MCF 10A (cell line): ENCODE results near the gene FBXW12. TPM values are rescaled to one million over a fixed set of nuclear protein-coding genes. Genes with fewer than 3 reads are reported as not detected.

Source experiments
- BruUV-seq: library from RNA; stranded (reverse); fragments of 400-500 nt; replicated peaks from 2 replicates; lab custom pipeline; 2021; lab: Mats Ljungman, UMichigan
- CTCF ChIA-PET: fragments of 300-600 bp; sonication (Branson Sonifier 250); formaldehyde crosslinking; extraction: SDS; loops from one replicate; lab custom pipeline; 2021; ENCODE audit warnings: antibody characterized with exemption, inconsistent platforms; lab: Yijun Ruan, JAX
- POLR2A ChIA-PET: fragments of 300-600, 350-650 bp; sonication (Branson Sonifier 250); formaldehyde crosslinking; extraction: SDS; loops from one replicate; lab custom pipeline; 2020; ENCODE audit warnings: antibody characterized with exemption, inconsistent platforms; lab: Yijun Ruan, JAX
- DNase-seq: peaks from one replicate; pipeline ENCODE4 v3.0.0-alpha.2; 2018; ENCODE audit not compliant: unreplicated experiment
- H3K27ac Mint-ChIP-seq: one replicate; pipeline ENCODE4 v1.8.0; 2022; ENCODE audit warnings: mild to moderate bottlenecking, low read depth, mixed read lengths; ENCODE audit not compliant: unreplicated experiment
- H3K27me3 Mint-ChIP-seq: one replicate; pipeline ENCODE4 v1.8.0; 2022; ENCODE audit warnings: mixed read lengths; ENCODE audit not compliant: insufficient read depth, unreplicated experiment
- H3K36me3 Mint-ChIP-seq: one replicate; pipeline ENCODE4 v1.8.0; 2022; ENCODE audit warnings: mild to moderate bottlenecking, moderate library complexity, mixed read lengths; ENCODE audit not compliant: insufficient read depth, unreplicated experiment
- H3K4me1 Mint-ChIP-seq: one replicate; pipeline ENCODE4 v1.8.0; 2022; ENCODE audit warnings: mixed read lengths; ENCODE audit not compliant: insufficient read depth, unreplicated experiment
- H3K4me3 Mint-ChIP-seq: one replicate; pipeline ENCODE4 v1.8.0; 2022; ENCODE audit warnings: mild to moderate bottlenecking, moderate library complexity, mixed read lengths; ENCODE audit not compliant: unreplicated experiment
- H3K9me3 Mint-ChIP-seq: one replicate; pipeline ENCODE4 v1.8.0; 2022; ENCODE audit warnings: mixed read lengths; ENCODE audit not compliant: unreplicated experiment
- intact Hi-C: fragments of 100-400 bp; cut with micrococcal nuclease; formaldehyde crosslinking; loops from 2 replicates; pipeline ENCODE4 v1.14.1; 2022
- total RNA-seq: library from RNA; stranded (reverse); gene quantifications from 2 replicates; pipeline ENCODE4 v1.2.3, GENCODE V29; 2022
- TF ChIP-seq, protein P1 (sequence below): fragments of 200-600 bp; IDR thresholded peaks from one replicate; pipeline ENCODE4 v1.8.0; 2022; ENCODE audit warnings: antibody characterized with exemption, mild to moderate bottlenecking; ENCODE audit not compliant: unreplicated experiment

Gene FBXW12
- total RNA-seq, 1 experiment from 2014 or later, result not detected

DNA sequence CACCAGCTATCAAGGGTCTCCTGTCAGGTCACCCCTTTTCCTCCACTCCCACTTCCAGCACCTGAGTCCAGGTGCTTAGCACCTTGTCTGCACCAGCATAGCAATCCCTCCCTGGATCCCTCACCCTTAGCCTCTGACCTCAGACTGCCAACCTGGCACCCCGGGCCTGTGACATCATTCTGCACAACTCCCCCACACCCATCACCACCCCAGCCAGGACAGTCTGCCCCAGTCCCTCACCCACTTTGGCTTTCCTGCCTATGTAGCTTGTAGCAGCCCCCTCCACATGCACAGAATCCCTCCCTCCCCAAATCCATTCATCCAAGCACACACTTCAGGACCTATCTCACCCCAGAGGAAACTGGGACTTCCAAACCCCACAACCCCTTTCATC is 58.7 kb downstream of the FBXW12 start:
- H3K27me3 Mint-ChIP-seq, result no peaks in the 10 kb centered on the region
- ChIA-PET CTCF (interaction anchor here (0.5 to 4.3 kb wide), 5 partner anchors 18 to 1518 kb away, joined by 3 to 31 read pairs (median 5); no protein-coding TSS in a partner anchor), POLR2A (interaction anchor here (0.6 to 20.2 kb wide), 13 partner anchors 9 to 205 kb away, joined by 3 to 749 read pairs (median 4); partner anchors contain the start of genes ATRIP, CCDC51, TMA7 and ZNF589)
- intact Hi-C loops, result no loop called here
- peak overlapping the region; percentile 99 for H3K4me3 Mint-ChIP-seq
- no TSS peak for BruUV-seq
- DNase-seq, result no peak
- TF ChIP-seq, protein P1, sequence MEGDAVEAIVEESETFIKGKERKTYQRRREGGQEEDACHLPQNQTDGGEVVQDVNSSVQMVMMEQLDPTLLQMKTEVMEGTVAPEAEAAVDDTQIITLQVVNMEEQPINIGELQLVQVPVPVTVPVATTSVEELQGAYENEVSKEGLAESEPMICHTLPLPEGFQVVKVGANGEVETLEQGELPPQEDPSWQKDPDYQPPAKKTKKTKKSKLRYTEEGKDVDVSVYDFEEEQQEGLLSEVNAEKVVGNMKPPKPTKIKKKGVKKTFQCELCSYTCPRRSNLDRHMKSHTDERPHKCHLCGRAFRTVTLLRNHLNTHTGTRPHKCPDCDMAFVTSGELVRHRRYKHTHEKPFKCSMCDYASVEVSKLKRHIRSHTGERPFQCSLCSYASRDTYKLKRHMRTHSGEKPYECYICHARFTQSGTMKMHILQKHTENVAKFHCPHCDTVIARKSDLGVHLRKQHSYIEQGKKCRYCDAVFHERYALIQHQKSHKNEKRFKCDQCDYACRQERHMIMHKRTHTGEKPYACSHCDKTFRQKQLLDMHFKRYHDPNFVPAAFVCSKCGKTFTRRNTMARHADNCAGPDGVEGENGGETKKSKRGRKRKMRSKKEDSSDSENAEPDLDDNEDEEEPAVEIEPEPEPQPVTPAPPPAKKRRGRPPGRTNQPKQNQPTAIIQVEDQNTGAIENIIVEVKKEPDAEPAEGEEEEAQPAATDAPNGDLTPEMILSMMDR, result no peak
- peaks cover 43% of the 10 kb centered on the region for H3K36me3 Mint-ChIP-seq
- peaks cover 65% of the 10 kb centered on the region for H3K4me1 Mint-ChIP-seq
- H3K27ac Mint-ChIP-seq, result peak overlapping the region; percentile 98
- H3K9me3 Mint-ChIP-seq, result no peaks in the 10 kb centered on the region

- CTCF ChIA-PET, result interaction anchor here (0.5 to 10.7 kb wide), 7 partner anchors 19 to 1517 kb away, joined by 3 to 647 read pairs (median 31); no protein-coding TSS in a partner anchor
- Mint-ChIP-seq H3K4me1 (peaks cover 59% of the 10 kb centered on the region), H3K27me3 (no peaks in the 10 kb centered on the region), H3K27ac (peak overlapping the region; percentile 98), H3K4me3 (peak overlapping the region; percentile 99), H3K9me3 (no peaks in the 10 kb centered on the region), H3K36me3 (peaks cover 37% of the 10 kb centered on the region)
- no TSS peak for BruUV-seq
- POLR2A ChIA-PET, result interaction anchor here (0.5 to 20.2 kb wide), 15 partner anchors 8 to 237 kb away, joined by 3 to 749 read pairs (median 10); partner anchors contain the start of genes ATRIP, CCDC51, NME6 and TMA7
- DNase-seq, result no peak
- intact Hi-C loops, result no loop called here
- TF ChIP-seq, protein P1, result no peak
Measured at GRCh38 chr3:48431224-48432029, 59.4 kb downstream of the FBXW12 start.

DNA sequence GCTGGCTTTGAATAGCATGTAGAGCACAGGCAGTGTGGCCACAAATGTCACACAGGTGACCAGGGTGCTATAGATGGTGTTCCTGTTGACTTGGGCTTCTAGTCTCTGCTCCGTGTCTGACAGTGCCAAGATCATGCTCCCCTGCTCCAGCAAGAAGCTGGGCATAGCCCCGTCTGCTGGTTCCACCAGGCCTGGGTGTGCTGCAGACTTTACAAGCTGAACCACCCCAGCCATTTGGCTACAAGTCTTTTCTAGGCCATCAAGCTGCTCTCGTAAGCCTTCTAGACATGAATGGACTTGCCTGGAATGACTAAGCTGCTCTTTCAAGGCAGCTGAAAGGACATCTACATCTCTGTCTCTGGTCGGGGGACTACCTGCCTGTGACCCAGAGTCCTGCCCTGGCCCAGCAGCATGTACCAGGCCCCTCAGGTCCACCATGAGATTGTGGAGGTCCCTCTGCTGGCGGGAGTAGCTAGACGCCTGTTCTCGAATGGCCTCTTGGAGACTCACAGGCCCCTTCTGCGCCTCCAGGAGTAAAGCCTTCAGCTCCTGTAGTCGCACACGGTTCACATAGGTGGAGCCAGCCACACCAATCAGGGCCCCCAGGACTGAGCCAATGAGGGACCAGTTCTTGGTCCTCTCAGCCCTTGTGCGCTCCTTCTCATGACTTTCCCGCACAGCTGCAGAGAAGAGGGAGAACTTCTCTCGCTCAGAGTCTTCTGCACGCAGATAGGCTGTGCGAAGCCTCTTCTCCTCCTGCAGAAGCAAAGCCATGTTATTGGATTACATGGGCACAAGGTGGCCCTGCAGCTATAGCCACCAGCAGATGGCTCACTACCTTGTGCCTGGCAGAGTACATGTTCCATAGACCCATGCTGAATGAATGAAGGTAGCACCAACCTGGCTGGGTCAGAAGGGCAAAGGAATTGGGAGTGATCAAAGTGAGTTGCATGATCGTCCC is 60.7 kb downstream of the FBXW12 start:
- POLR2A ChIA-PET, result interaction anchor here (0.6 to 20.2 kb wide), 29 partner anchors 8 to 1292 kb away, joined by 3 to 749 read pairs (median 5); partner anchors contain the start of genes ATRIP, CELSR3, NME6 and SLC26A6

More for the DNA sequence above, 60.7 kb downstream of the FBXW12 start:
- peak overlapping the region; percentile 98 for H3K27ac Mint-ChIP-seq
- peak overlapping the region; percentile 99 for H3K4me3 Mint-ChIP-seq
- TF ChIP-seq, protein P1, result peak; percentile 16
- peaks cover 51% of the 10 kb centered on the region for H3K4me1 Mint-ChIP-seq
- DNase-seq, result peak; percentile 90
- intact Hi-C loops, result no loop called here
- CTCF ChIA-PET, result interaction anchor here (0.6 to 10.7 kb wide), 10 partner anchors 8 to 1518 kb away, joined by 3 to 647 read pairs (median 38); no protein-coding TSS in a partner anchor
- peaks cover 33% of the 10 kb centered on the region for H3K36me3 Mint-ChIP-seq
- H3K27me3 Mint-ChIP-seq, result no peaks in the 10 kb centered on the region
- no peaks in the 10 kb centered on the region for H3K9me3 Mint-ChIP-seq
- no TSS peak for BruUV-seq
